HG03280 (cell line): ENCODE results near the gene ST8SIA3.
"Not testable (repeated sequence)": the region's sequence is repeated elsewhere in the genome, so short reads cannot be mapped to it uniquely, and the experiment has no call there.

Source experiments
- ATAC-seq: cut with Tn5 transposase; IDR thresholded peaks from one replicate; pipeline ENCODE4 v1.9.1; 2021; ENCODE audit warnings: mild to moderate bottlenecking, moderate library complexity; ENCODE audit not compliant: unreplicated experiment

Gene ST8SIA3

DNA sequence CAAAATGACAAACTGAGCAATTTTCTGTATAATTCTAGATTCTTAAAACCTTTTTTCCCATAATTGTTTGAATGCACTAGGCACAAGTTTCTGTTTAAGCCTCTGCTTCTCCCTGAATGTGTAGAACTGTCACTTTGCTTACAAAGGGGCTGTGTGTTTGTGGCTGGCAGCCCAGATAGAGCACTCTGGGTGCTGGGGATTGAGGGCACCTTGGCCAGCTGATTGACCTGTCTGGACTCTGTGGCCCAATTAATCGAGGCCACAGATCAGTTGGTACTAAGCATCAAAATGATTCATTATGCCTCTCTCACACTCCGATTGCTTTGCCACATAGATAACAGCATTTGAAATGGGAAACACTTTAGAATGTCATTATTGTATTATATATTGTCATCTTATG, 12.1 kb downstream of the ST8SIA3 start:
- ATAC-seq = no peak

DNA sequence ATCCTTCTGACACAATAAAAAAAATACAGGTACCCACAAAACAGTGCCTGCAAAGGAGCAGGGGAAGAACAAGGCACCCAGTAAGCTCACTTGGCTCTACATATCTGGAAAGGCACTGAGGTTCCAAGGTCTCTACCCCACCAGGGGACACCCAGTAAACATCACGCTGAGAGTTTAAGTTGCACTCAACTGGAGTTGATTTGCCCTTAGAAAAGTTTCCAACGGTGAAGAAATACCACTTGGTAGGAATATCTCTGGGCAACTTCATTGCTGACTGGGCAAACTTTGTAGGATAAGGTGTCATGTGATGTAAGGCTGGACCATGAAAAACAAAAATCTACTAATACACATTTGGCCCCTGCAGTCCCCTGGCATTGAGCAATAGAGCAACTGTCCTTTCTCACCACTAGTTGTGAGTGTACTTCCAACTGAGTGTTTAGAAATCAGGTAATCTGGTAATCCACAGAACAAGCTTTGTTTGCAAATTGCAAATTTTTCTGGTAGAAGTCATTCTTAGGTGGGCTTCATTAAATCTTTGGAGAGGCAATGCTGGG, 14.2 kb downstream of the ST8SIA3 start:
- ATAC-seq = no peak

DNA sequence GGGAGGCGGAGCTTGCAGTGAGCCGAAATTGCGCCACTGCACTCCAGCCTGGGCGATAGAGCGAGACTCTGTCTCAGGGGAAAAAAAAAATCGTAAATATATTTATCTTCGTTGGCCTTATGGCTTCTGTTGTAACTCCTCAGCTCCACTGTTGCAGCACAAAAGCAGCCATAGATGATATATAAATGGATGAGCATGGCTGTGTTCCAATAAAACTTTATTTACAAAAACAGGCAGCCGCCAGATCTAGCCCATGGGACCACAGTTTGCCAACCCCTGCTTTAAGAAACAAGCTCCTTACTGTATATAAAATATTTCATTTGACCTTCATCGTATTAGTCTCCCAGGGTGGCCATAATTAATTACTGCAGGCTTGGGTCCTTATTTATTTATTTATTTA, 20.1 kb downstream of the ST8SIA3 start:
- ATAC-seq = no peak

- ATAC-seq = no peak
Measured at GRCh38 chr18:57373017-57373416, 20.7 kb downstream of the ST8SIA3 start.

GRCh38 chr18:57376503-57376902, 24.1 kb downstream of the ST8SIA3 start:
- no peak for ATAC-seq

GRCh38 chr18:57389271-57389670, 36.9 kb downstream of the ST8SIA3 start:
- no peak for ATAC-seq

DNA sequence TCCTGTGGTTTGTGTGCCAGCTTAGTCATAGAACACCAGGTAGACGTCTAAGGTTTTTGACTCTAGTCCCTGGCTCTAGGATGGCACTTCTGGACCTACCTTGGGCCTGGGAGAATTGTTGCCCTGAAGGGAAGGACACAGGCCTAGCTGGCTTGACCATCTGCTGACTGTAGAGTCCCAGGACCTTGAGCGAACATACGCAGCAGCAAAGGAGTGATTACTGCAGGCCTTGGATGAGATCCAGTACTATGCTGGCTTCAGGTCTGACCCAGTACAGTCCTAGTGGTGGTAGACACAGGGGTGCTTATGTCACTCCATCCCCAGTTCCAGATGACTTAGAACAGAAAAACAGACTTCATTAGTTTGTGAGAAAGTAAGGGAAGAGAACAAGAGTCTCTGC, 37.7 kb downstream of the ST8SIA3 start:
- ATAC-seq = no peak

DNA sequence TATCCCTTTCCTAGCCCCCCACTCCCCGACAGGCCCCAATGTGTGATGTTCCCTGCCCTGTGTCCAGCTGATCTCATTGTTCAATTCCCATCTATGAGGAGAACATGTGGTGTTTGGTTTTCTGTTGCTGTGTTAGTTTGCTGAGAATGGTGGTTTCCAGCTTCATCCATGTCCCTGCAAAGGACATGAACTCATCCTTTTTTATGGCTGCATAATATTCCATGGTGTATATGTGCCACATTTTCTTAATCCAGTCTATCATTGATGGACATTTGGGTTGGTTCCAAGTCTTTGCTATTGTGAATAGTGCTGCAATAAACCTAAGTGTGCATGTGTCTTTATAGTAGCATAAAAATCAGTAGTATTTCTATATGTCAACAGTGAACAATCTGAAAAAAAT, 42.4 kb downstream of the ST8SIA3 start:
- ATAC-seq = not testable (repeated sequence)

DNA sequence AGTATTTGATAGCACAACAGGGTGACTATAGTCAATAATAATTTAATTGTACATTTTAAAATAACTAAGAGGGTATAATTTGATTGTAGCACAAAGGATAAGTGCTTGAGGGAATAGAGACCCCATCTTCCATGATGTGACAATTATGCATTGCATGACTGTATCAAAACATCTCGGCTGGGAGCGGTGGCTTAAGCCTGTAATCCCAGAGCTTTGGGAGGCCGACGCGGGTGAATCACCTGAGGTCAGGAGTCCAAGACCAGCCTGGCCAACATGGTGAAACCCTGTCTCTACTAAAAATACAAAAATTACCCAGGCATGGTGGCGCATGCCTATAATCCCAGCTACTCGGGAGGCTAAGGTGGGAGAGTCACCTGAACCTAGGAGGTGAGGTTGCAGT, 44.5 kb downstream of the ST8SIA3 start:
- not testable (repeated sequence) for ATAC-seq

GRCh38 chr18:57397440-57398132, 45.2 kb downstream of the ST8SIA3 start:
- ATAC-seq = no peak

DNA sequence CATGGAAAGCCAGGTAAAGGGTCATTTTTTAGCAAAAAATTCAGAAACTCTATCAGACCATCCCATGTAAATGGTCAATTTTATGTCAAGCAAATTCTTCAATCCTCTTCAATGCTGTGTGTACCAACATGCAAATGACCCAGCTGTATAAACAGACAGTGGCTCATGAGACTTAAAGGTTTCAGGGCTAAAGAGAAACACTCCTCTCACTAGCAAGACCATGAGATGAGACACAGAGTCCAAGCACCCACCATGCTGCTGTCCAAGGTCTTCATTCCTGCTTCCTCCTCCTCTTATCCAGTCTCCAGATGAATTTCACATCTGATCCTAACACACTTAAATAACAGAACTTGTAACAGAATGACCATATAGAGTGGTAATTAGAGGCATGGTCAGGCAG, 52.0 kb downstream of the ST8SIA3 start:
- ATAC-seq = no peak

DNA sequence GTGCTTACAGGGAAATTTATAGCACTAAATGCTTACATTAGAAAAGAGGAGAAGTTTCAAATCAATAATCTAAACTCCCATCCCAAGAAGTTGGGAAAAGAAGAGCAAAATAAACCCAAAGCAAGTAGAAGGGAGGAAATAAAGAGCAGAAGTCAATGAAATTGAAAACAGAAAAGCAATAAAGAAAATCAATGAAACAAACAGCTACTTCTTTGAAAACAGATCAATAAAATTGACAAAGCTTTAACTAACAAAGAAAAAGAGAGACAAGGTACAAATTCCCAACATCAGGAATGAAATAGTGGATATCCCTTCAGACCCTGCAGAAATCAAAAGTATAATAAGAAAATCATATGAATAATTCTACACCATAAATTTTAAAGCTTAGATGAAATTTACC, 57.3 kb downstream of the ST8SIA3 start:
- ATAC-seq = no peak

- no peak for ATAC-seq
Measured at GRCh38 chr18:57410749-57411148, 58.4 kb downstream of the ST8SIA3 start.

DNA sequence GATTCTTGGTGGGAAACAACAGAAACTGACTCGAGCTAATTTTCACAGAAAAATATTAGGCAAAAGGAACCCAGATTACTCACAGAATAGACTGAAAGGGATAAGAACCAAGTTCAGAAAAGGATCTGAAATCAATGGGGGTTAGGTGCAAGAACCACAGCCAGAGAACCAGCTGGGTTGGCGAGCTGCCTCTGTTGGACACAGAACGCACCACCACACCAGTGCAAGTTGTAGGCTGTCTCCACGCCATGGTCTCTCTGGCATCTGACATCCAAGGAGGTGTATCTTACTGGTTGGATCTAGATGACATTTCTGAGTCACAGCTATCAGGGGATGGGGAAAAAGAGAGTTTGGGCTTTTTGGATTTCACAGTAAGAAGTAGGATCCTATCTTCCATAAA, 64.2 kb downstream of the ST8SIA3 start:
- no peak for ATAC-seq
